Activated CD8-positive, alpha-beta memory T cell treated with anti-CD3 and anti-CD28 coated beads for 1 hour (primary cell): ENCODE measurements around the gene PWWP2B.

Experiments
- DNase-seq, 2 donors: peaks; one replicate each; pipeline ENCODE4 v3.0.0-alpha.2; 2020; ENCODE audit warnings: low read depth in 1 of 2; ENCODE audit errors: extremely low read depth in 1 of 2

PWWP2B gene

GRCh38 chr10:132416566-132417256, 19.7 kb downstream of the PWWP2B start:
- no peak for DNase-seq

- no peak for DNase-seq
Measured at GRCh38 chr10:132417257-132417910, 20.4 kb downstream of the PWWP2B start.

GRCh38 chr10:132417957-132418441, 21.0 kb downstream of the PWWP2B start:
- DNase-seq = no peak

GRCh38 chr10:132418527-132419416, 21.8 kb downstream of the PWWP2B start:
- DNase-seq = no peak

GRCh38 chr10:132419538-132420468, 22.8 kb downstream of the PWWP2B start:
- DNase-seq = no peak

GRCh38 chr10:132420469-132420980, 23.5 kb downstream of the PWWP2B start:
- DNase-seq = no peak

- DNase-seq = no peak
Measured at GRCh38 chr10:132420981-132421846, 24.2 kb downstream of the PWWP2B start.

- DNase-seq = no peak
Measured at GRCh38 chr10:132421847-132422751, 25.1 kb downstream of the PWWP2B start.

- DNase-seq = no peak
Measured at GRCh38 chr10:132422903-132423825, 26.2 kb downstream of the PWWP2B start.

- no peak for DNase-seq
Measured at GRCh38 chr10:132423966-132424861, 27.2 kb downstream of the PWWP2B start.

- no peak for DNase-seq
Measured at GRCh38 chr10:132425029-132425756, 28.2 kb downstream of the PWWP2B start.

GRCh38 chr10:132425757-132426155, 28.8 kb downstream of the PWWP2B start:
- no peak for DNase-seq

GRCh38 chr10:132427006-132427771, 30.2 kb downstream of the PWWP2B start:
- DNase-seq = no peak

- DNase-seq = no peak
Measured at GRCh38 chr10:132427939-132428367, 31.0 kb downstream of the PWWP2B start.
